Endometrium (tissue), 2 donors: Measurements from ENCODE around the gene COQ5.

ENCODE experiments used
- FAIRE-seq: peaks from 2 replicates; lab custom pipeline; 2012; peaks lifted over from hg19 to GRCh38; lab: Jason Lieb, UNC
- donor health status: control.
- donor health status: control.

COQ5 gene

GRCh38 chr12:120481022-120481767 lies 47.8 kb downstream of the COQ5 start:
- no peak for FAIRE-seq

- FAIRE-seq: no peak
These were observed 48.7 kb downstream of the COQ5 start for GRCh38 chr12:120480211-120480610.

- FAIRE-seq: no peak
These were observed 49.5 kb downstream of the COQ5 start for GRCh38 chr12:120479458-120479857.

- FAIRE-seq: no peak
These were observed 53.3 kb downstream of the COQ5 start for GRCh38 chr12:120475643-120476042.

- FAIRE-seq: no peak
These were observed 54.4 kb downstream of the COQ5 start for GRCh38 chr12:120474616-120474960.

- FAIRE-seq: no peak
These were observed 54.9 kb downstream of the COQ5 start for GRCh38 chr12:120473807-120474615.

GRCh38 chr12:120472521-120472920 lies 56.4 kb downstream of the COQ5 start:
- FAIRE-seq: no peak

GRCh38 chr12:120470150-120470784 lies 58.7 kb downstream of the COQ5 start:
- FAIRE-seq: no peak

- FAIRE-seq: no peak
These were observed 59.4 kb downstream of the COQ5 start, which contains the start of gene SRSF9 for GRCh38 chr12:120469450-120470149. SRSF9 (minus strand) TSS chr12:120469748; CDS start chr12:120469609, 139 bp downstream.

- FAIRE-seq: no peak
These were observed 60.0 kb downstream of the COQ5 start for GRCh38 chr12:120468821-120469449.

GRCh38 chr12:120468325-120468820 lies 60.6 kb downstream of the COQ5 start:
- no peak for FAIRE-seq

GRCh38 chr12:120467439-120467838 lies 61.5 kb downstream of the COQ5 start:
- no peak for FAIRE-seq

- no peak for FAIRE-seq
These were observed 62.2 kb downstream of the COQ5 start for GRCh38 chr12:120466560-120467315.

- FAIRE-seq: no peak
These were observed 63.2 kb downstream of the COQ5 start for GRCh38 chr12:120465756-120466155.

GRCh38 chr12:120463712-120464111 lies 65.2 kb downstream of the COQ5 start:
- no peak for FAIRE-seq

- no peak for FAIRE-seq
These were observed 66.8 kb downstream of the COQ5 start for GRCh38 chr12:120462099-120462640.

GRCh38 chr12:120460157-120460556 lies 68.8 kb downstream of the COQ5 start:
- FAIRE-seq: no peak

- no peak for FAIRE-seq
These were observed 71.8 kb downstream of the COQ5 start for GRCh38 chr12:120457133-120457532.

- no peak for FAIRE-seq
These were observed 73.7 kb downstream of the COQ5 start for GRCh38 chr12:120455302-120455701.

GRCh38 chr12:120453977-120454376 lies 75.0 kb downstream of the COQ5 start:
- no peak for FAIRE-seq
